HCT116 (cell line): ENCODE data around the gene RBFOX2. TPM values are rescaled to one million over a fixed set of nuclear protein-coding genes. Genes with fewer than 3 reads are reported as not detected.

Source experiments
- ATAC-seq: fragments of 200-7000 bp; cut with Tn5 transposase; 2 replicates; pipeline ENCODE4 v1.9.1; 2020; ENCODE audit warnings: mild to moderate bottlenecking, moderate library complexity
- BruUV-seq: library from RNA; stranded (reverse); fragments of 400-500 nt; replicated peaks from 2 replicates; lab custom pipeline; 2021; lab: Mats Ljungman, UMichigan
- CTCF ChIA-PET: fragments of 300-600 bp; sonication (Branson Sonifier 250); formaldehyde crosslinking; loops from one replicate; lab custom pipeline; 2021; ENCODE audit warnings: antibody characterized with exemption; lab: Charles Lee
- POLR2A ChIA-PET: fragments of 300-600, 350-600 bp; sonication (Branson Sonifier 250); formaldehyde crosslinking; loops from one replicate; lab custom pipeline; 2021; ENCODE audit warnings: antibody characterized with exemption; lab: Charles Lee
- RAD21 ChIA-PET, 2 experiments: fragments of 300-600 bp; sonication (Branson Sonifier 250); formaldehyde crosslinking; loops; one replicate each; lab custom pipeline; 2023; ENCODE audit warnings: low total read pairs in 2 of 2; ENCODE audit not compliant: uncharacterized antibody in 2 of 2, unreplicated experiment in 2 of 2, low non-redundant PET in 1 of 2; lab: Charles Lee
- DNase-seq: peaks from one replicate; pipeline ENCODE4 v3.0.0-alpha.2; 2010; ENCODE audit warnings: low read depth, low spot score
- H2AFZ ChIP-seq: fragments of 200-600 bp; shearing (Covaris generic), sonication (generic); 2 replicates; pipeline ENCODE4 v1.6.1; 2017; ENCODE audit warnings: low read depth, mixed run types, mixed read lengths, antibody characterized with exemption, low read length; ENCODE audit not compliant: poor library complexity, severe bottlenecking
- H3K27ac ChIP-seq: 2 replicates; pipeline ENCODE4 v1.5.1; 2012; ENCODE audit warnings: low read depth, low read length
- H3K27me3 ChIP-seq: fragments of 200-600 bp; sonication (generic); 2 replicates; pipeline ENCODE4 v1.6.1; 2016; ENCODE audit warnings: mixed run types, low read length, mixed read lengths; ENCODE audit not compliant: insufficient read depth
- H3K36me3 ChIP-seq, 2 experiments: fragments of 200-500 bp in 1 of 2; fragments of 200-600 bp in 1 of 2; sonication (Bioruptor generic) in 1 of 2; sonication (generic) in 1 of 2; 2 replicates each; pipeline versions ENCODE4 v1.5.1 to v1.6.1; 2014 to 2016; ENCODE audit warnings: low read length in 2 of 2, inconsistent platforms in 1 of 2, mixed read lengths in 1 of 2, mixed run types in 1 of 2; ENCODE audit not compliant: insufficient read depth in 2 of 2, control insufficient read depth in 1 of 2
- H3K4me1 ChIP-seq, 2 experiments: fragments of 200-600 bp in 1 of 2; sonication (generic) in 1 of 2; 2 replicates each; pipeline versions ENCODE4 v1.5.1 to v1.6.1; 2012 to 2017; ENCODE audit warnings: low read length in 2 of 2, inconsistent platforms in 1 of 2, mild to moderate bottlenecking in 1 of 2, mixed read lengths in 1 of 2, mixed run types in 1 of 2, moderate library complexity in 1 of 2; ENCODE audit not compliant: insufficient read depth in 2 of 2, control insufficient read depth in 1 of 2
- H3K4me2 ChIP-seq: fragments of 200-600 bp; sonication (generic); 2 replicates; pipeline ENCODE4 v1.6.1; 2017; ENCODE audit warnings: mixed run types, low read length, mixed read lengths
- H3K4me3 ChIP-seq, 2 experiments: fragments of 200-600 bp in 1 of 2; sonication (generic) in 1 of 2; replicated peaks in 1 of 2; 2 replicates each; pipeline ENCODE4 v1.5.1; 2011 to 2016; ENCODE audit warnings: low read length in 2 of 2, control low read depth in 1 of 2, low read depth in 1 of 2, mild to moderate bottlenecking in 1 of 2, mixed read lengths in 1 of 2, mixed run types in 1 of 2
- H3K79me2 ChIP-seq: fragments of 200-600 bp; sonication (generic); 2 replicates; pipeline ENCODE4 v1.6.1; 2017; ENCODE audit warnings: mild to moderate bottlenecking, mixed run types, low read length, moderate library complexity, mixed read lengths; ENCODE audit not compliant: insufficient read depth
- H3K9ac ChIP-seq: fragments of 200-600 bp; sonication (generic); 2 replicates; pipeline ENCODE4 v1.6.1; 2016; ENCODE audit warnings: low read length, mixed read lengths
- H3K9me2 ChIP-seq: fragments of 200-600 bp; sonication (generic), shearing (Covaris generic); 2 replicates; pipeline ENCODE4 v1.6.1; 2017; ENCODE audit warnings: mixed run types, mild to moderate bottlenecking, moderate library complexity; ENCODE audit not compliant: insufficient read depth
- H3K9me3 ChIP-seq, 2 experiments: fragments of 200-500 bp in 1 of 2; fragments of 200-600 bp in 1 of 2; sonication (Bioruptor generic) in 1 of 2; sonication (generic) in 1 of 2; 2 replicates each; pipeline ENCODE4 v1.6.1; 2014 to 2017; ENCODE audit warnings: low read length in 2 of 2, mixed read lengths in 2 of 2, inconsistent platforms in 1 of 2, low read depth in 1 of 2, mild to moderate bottlenecking in 1 of 2, mixed run types in 1 of 2, moderate library complexity in 1 of 2; ENCODE audit not compliant: control insufficient read depth in 1 of 2, insufficient read depth in 1 of 2
- H4K20me1 ChIP-seq: fragments of 200-600 bp; sonication (generic), shearing (Covaris generic); 2 replicates; pipeline ENCODE4 v1.6.1; 2017; ENCODE audit warnings: mixed run types, mild to moderate bottlenecking, moderate library complexity; ENCODE audit not compliant: insufficient read depth
- CEBPB ChIP-seq: IDR thresholded peaks from 2 replicates; pipeline ENCODE4 v1.6.1; 2012; ENCODE audit warnings: low read depth
- JUND ChIP-seq: IDR thresholded peaks from 2 replicates; pipeline ENCODE4 v1.6.1; 2012
- SP1 ChIP-seq: IDR thresholded peaks from 2 replicates; pipeline ENCODE4 v1.6.1; 2012; ENCODE audit warnings: low read depth
- YY1 ChIP-seq: IDR thresholded peaks from 2 replicates; pipeline ENCODE4 v1.6.1; 2011; ENCODE audit warnings: low read length, low read depth, moderate library complexity, mild to moderate bottlenecking; ENCODE audit not compliant: insufficient replicate concordance; ENCODE audit errors: extremely low read depth
- intact Hi-C: fragments of 100-400 bp; cut with micrococcal nuclease; formaldehyde crosslinking; loops from 2 replicates; pipeline ENCODE4 v1.10.0; 2022
- total RNA-seq: library from RNA; stranded (reverse); gene quantifications from one replicate; pipeline ENCODE4 v1.2.1, GENCODE V29; 2021; ENCODE audit not compliant: unreplicated experiment
- TF ChIP-seq, protein P1 (sequence below): IDR thresholded peaks from 2 replicates; pipeline ENCODE4 v1.6.1; 2012; ENCODE audit warnings: low read depth
- TF ChIP-seq, protein P2 (sequence below): IDR thresholded peaks from 2 replicates; pipeline ENCODE4 v1.6.1; 2011; ENCODE audit warnings: mild to moderate bottlenecking, low read length, moderate library complexity; ENCODE audit not compliant: insufficient replicate concordance; ENCODE audit errors: extremely low read depth
- TF ChIP-seq, protein P3 (sequence below), 3 experiments: fragments of 200-600 bp in 1 of 3; sonication (generic) in 1 of 3; IDR thresholded peaks in 2 of 3; conservative IDR thresholded peaks in 1 of 3; 2 replicates each; pipeline ENCODE4 v1.5.1; 2012 to 2017; ENCODE audit warnings: low read depth in 2 of 3, low read length in 2 of 3, antibody characterized with exemption in 1 of 3, borderline replicate concordance in 1 of 3, control low read depth in 1 of 3, mild to moderate bottlenecking in 1 of 3, mixed read lengths in 1 of 3, mixed run types in 1 of 3, moderate library complexity in 1 of 3; ENCODE audit not compliant: insufficient read depth in 1 of 3

RBFOX2 gene
- total RNA-seq, 1 experiment from 2014 or later: 83.9 TPM

DNA sequence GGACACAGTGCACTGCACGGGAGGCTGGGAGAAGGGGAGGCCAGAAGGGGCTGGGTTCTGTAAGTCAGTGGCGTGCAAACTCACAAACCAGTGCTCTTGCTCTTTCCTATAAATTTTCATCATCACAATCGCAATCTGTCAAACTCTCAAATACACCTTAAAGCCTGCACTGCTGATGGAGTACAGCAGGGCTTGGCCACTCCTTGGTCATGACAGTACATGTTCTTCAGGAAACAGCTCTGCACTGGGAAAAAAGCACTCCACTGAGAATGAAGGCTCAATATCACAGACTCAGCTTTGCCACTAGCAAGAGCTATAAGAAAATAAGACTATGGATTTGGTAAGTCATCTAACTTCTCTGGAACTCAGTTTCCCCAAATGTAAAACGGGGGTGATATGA, 111.0 kb downstream of the RBFOX2 start:
- H3K4me3 ChIP-seq: no peak overlapping the region
- RAD21 ChIA-PET: no interaction called here
- H3K36me3 ChIP-seq: no peaks in the 10 kb centered on the region
- no TSS peak for BruUV-seq
- intact Hi-C loops: no loop called here
- no peak overlapping the region for H3K4me2 ChIP-seq
- no peaks in the 10 kb centered on the region for H3K9me2 ChIP-seq
- POLR2A ChIA-PET: no interaction called here
- no peak overlapping the region for H3K9ac ChIP-seq
- H3K27me3 ChIP-seq: no peaks in the 10 kb centered on the region
- H4K20me1 ChIP-seq: no peaks in the 10 kb centered on the region
- no peaks in the 10 kb centered on the region for H3K9me3 ChIP-seq
- TF ChIP-seq CEBPB (no peak), JUND (no peak), YY1 (no peak), SP1 (no peak)
- TF ChIP-seq, protein P1, sequence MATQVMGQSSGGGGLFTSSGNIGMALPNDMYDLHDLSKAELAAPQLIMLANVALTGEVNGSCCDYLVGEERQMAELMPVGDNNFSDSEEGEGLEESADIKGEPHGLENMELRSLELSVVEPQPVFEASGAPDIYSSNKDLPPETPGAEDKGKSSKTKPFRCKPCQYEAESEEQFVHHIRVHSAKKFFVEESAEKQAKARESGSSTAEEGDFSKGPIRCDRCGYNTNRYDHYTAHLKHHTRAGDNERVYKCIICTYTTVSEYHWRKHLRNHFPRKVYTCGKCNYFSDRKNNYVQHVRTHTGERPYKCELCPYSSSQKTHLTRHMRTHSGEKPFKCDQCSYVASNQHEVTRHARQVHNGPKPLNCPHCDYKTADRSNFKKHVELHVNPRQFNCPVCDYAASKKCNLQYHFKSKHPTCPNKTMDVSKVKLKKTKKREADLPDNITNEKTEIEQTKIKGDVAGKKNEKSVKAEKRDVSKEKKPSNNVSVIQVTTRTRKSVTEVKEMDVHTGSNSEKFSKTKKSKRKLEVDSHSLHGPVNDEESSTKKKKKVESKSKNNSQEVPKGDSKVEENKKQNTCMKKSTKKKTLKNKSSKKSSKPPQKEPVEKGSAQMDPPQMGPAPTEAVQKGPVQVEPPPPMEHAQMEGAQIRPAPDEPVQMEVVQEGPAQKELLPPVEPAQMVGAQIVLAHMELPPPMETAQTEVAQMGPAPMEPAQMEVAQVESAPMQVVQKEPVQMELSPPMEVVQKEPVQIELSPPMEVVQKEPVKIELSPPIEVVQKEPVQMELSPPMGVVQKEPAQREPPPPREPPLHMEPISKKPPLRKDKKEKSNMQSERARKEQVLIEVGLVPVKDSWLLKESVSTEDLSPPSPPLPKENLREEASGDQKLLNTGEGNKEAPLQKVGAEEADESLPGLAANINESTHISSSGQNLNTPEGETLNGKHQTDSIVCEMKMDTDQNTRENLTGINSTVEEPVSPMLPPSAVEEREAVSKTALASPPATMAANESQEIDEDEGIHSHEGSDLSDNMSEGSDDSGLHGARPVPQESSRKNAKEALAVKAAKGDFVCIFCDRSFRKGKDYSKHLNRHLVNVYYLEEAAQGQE: no peak
- TF ChIP-seq, protein P2, sequence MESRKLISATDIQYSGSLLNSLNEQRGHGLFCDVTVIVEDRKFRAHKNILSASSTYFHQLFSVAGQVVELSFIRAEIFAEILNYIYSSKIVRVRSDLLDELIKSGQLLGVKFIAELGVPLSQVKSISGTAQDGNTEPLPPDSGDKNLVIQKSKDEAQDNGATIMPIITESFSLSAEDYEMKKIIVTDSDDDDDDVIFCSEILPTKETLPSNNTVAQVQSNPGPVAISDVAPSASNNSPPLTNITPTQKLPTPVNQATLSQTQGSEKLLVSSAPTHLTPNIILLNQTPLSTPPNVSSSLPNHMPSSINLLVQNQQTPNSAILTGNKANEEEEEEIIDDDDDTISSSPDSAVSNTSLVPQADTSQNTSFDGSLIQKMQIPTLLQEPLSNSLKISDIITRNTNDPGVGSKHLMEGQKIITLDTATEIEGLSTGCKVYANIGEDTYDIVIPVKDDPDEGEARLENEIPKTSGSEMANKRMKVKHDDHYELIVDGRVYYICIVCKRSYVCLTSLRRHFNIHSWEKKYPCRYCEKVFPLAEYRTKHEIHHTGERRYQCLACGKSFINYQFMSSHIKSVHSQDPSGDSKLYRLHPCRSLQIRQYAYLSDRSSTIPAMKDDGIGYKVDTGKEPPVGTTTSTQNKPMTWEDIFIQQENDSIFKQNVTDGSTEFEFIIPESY: no peak
- TF ChIP-seq, protein P3, sequence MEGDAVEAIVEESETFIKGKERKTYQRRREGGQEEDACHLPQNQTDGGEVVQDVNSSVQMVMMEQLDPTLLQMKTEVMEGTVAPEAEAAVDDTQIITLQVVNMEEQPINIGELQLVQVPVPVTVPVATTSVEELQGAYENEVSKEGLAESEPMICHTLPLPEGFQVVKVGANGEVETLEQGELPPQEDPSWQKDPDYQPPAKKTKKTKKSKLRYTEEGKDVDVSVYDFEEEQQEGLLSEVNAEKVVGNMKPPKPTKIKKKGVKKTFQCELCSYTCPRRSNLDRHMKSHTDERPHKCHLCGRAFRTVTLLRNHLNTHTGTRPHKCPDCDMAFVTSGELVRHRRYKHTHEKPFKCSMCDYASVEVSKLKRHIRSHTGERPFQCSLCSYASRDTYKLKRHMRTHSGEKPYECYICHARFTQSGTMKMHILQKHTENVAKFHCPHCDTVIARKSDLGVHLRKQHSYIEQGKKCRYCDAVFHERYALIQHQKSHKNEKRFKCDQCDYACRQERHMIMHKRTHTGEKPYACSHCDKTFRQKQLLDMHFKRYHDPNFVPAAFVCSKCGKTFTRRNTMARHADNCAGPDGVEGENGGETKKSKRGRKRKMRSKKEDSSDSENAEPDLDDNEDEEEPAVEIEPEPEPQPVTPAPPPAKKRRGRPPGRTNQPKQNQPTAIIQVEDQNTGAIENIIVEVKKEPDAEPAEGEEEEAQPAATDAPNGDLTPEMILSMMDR (IDR thresholded peaks at IDR 0.05 in 2 of 3, conservative IDR thresholded peaks at IDR 0.05 in 1 of 3; ENCODE audit: borderline replicate concordance in 1 of 3, insufficient read depth in 1 of 3, low read depth in 2 of 3, low read length in 2 of 3): no peak
- TF ChIP-seq, all 23 proteins: peak for 0
- peaks cover 19 to 36% of the 10 kb centered on the region in 2 experiments for H3K4me1 ChIP-seq
- DNase-seq: no peak
- H3K79me2 ChIP-seq: peaks cover 71% of the 10 kb centered on the region
- CTCF ChIA-PET: no interaction called here
- no peak overlapping the region for H3K27ac ChIP-seq
- ATAC-seq: no peak
- no peak overlapping the region for H2AFZ ChIP-seq
